ENCODE measurements around the gene TACC2.

Gene TACC2

DNA sequence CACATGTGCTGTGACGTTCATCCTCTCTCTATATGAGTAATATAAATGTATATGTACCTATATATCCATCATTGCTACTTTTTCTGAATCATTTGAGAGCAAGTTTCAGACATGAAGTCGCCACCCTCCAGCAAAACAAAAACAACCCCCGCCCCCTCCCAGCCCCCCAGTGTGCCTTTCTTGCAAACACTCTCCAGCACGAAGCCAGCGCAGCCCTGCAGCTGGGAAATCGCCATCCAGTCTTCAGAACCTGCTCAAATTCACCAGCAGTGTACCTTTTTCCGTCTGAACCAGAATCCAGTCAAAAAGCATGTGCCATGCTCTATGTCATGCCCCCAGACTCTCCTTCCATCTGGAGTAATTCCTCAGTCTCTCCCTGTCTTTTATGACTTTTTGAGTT is 135.8 kb downstream of the TACC2 start:
- 50 to 69% methylated on average over 2 to 5 of the region's 7 CpGs for WGBS, 2 experiments (ENCODE audit: insufficient coverage in 2 of 2)
- H3K4me1 ChIP-seq (ENCODE audit: control insufficient read depth, insufficient read depth, low read length, poor library complexity, severe bottlenecking), result peaks cover 28% of the 10 kb centered on the region
- H3K9me3 ChIP-seq (ENCODE audit: control insufficient read depth, low read length), result no peaks in the 10 kb centered on the region
- H3K36me3 ChIP-seq (ENCODE audit: control insufficient read depth, insufficient read depth, low read length), result no peaks in the 10 kb centered on the region
- no peak overlapping the region for H3K4me3 ChIP-seq (ENCODE audit: extremely low read depth, insufficient read depth, low read length, poor library complexity, severe bottlenecking)
- no peak overlapping the region for H3K27ac ChIP-seq (ENCODE audit: low read depth, low read length, severe bottlenecking)

DNA sequence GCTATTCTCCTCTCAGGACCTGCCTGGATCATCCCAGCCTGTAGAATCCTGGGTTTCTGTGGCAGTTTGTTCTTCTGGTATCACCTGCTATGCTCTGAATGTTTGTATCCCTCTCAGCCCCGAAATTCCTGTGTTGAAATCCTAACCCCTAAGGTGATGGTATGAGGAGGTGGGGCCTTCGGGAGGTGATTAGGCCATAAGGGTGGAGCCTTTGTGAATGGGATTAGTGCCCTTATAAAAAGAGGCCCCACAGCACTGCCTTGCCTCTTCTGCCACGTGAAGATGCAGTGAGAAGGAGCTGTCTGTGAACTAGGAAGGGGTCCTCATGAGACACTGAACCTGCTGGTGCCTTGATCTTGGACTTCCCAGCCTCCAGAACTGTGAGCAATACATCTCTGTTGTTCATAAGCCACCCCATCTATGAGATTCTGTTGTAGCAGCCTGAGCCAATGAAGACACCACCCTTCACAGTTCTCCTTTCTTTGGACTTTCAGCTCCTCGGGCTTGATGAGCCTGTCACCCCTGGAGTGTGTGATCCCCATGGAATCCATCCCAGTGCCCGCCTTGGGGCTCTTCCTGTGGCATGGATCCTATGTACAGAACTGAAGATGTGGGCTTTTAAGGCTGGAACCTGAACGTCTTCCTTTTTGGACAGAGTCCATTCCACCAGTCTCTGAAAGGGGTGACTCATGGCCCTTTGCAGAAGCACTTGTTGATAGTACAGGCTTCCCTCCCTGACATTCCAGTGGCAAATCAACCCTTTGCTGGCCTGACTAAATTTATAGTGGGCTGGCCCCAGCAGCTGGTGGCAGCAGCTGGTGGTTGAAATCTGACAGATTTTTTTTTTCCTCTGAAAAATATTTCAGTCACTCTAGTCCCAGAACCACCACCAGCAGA is 138.0 kb downstream of the TACC2 start:
- no peaks in the 10 kb centered on the region for H3K36me3 ChIP-seq (ENCODE audit: control insufficient read depth, insufficient read depth, low read length)
- peak overlapping the region; percentile 64 for H3K27ac ChIP-seq (ENCODE audit: low read depth, low read length, severe bottlenecking)
- peaks cover 28% of the 10 kb centered on the region for H3K4me1 ChIP-seq (ENCODE audit: control insufficient read depth, insufficient read depth, low read length, poor library complexity, severe bottlenecking)
- 63 to 74% methylated on average over 4 to 5 of the region's 6 CpGs for WGBS, 2 experiments (ENCODE audit: insufficient coverage in 2 of 2)
- no peak overlapping the region for H3K4me3 ChIP-seq (ENCODE audit: extremely low read depth, insufficient read depth, low read length, poor library complexity, severe bottlenecking)
- no peaks in the 10 kb centered on the region for H3K9me3 ChIP-seq (ENCODE audit: control insufficient read depth, low read length)

DNA sequence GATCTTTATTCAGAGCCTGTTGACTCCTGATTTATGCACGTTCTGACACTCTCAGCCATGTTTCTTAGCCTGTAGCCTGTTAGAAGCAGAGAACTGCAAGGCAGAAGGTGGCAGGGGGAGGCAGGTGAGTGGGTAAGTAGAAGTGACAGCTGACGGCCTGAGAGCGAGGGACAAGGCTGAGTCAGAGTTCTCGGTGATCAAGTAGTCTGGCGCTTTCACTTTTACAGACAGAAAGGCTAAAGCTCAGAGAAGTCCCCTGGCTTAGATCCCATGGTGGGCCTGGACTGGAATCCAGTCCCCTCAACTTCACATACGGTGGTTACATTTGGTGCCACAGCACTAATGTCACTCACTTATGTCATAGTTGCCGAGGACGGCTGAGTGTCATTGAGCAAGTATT is 139.0 kb downstream of the TACC2 start:
- WGBS, 2 experiments (ENCODE audit: insufficient coverage in 2 of 2), result 71 to 93% methylated on average over 6 of the region's 8 CpGs
- Histone ChIP-seq H3K36me3 (ENCODE audit: control insufficient read depth, insufficient read depth, low read length) (peaks cover 2% of the 10 kb centered on the region), H3K4me1 (ENCODE audit: control insufficient read depth, insufficient read depth, low read length, poor library complexity, severe bottlenecking) (peaks cover 22% of the 10 kb centered on the region), H3K4me3 (ENCODE audit: extremely low read depth, insufficient read depth, low read length, poor library complexity, severe bottlenecking) (no peak overlapping the region), H3K9me3 (ENCODE audit: control insufficient read depth, low read length) (no peaks in the 10 kb centered on the region), H3K27ac (ENCODE audit: low read depth, low read length, severe bottlenecking) (no peak overlapping the region)

DNA sequence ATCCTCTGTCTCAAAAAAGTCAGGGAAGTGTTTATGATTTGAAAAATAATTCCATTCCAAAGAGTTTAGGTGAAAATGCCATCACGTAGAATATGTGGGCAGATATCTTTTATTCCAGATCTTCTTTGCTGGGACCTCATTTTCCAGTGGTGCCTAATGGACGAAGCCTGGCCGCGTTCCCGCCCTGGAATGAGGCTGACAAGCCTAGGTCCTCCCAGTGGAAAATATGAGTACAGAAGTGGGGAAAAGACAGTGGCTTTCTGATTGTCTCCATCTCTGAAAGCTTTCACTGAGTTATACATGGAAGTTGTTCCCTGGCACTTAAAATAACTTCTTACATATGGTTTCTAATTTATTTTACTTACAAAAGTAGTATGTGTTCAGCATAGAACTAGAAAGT is 139.4 kb downstream of the TACC2 start:
- Histone ChIP-seq H3K4me3 (ENCODE audit: extremely low read depth, insufficient read depth, low read length, poor library complexity, severe bottlenecking) (no peak overlapping the region), H3K4me1 (ENCODE audit: control insufficient read depth, insufficient read depth, low read length, poor library complexity, severe bottlenecking) (peaks cover 22% of the 10 kb centered on the region), H3K36me3 (ENCODE audit: control insufficient read depth, insufficient read depth, low read length) (peaks cover 6% of the 10 kb centered on the region), H3K9me3 (ENCODE audit: control insufficient read depth, low read length) (no peaks in the 10 kb centered on the region), H3K27ac (ENCODE audit: low read depth, low read length, severe bottlenecking) (no peak overlapping the region)
- 100% methylated on average over 1 of the region's 5 CpGs; no CpG with 5 or more reads in 1 of the 2 experiments for WGBS, 2 experiments (ENCODE audit: insufficient coverage in 2 of 2)

DNA sequence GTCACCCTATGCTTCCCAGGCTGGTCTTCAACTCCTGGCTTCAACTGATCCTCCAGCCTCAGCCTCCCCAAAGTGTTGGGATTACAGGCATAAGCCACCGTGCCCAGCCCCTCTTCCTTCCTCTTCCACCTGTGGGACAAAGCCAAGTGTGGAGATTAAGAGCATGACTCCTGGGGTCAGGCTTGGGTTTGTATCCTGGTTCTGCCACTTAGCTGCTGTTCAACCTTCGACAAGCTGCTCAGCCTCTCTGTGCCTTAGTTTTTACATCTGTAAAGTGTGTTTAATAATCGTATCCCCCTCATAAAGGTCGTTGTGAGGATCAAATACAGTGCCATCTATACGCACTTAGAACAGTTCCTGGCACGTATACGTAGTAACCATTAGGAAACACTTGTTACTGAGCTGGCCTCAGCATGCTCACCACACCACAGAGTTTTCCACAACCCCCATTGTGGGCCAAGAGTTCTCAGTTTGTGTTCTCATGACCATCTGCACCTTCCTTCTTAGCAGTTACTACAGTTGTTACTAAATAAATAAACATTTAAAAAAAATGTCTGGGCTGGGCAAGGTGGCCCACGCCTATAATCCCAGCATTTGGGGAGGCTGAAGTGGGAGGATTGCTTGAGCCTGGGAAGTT is 141.6 kb downstream of the TACC2 start:
- 90 to 95% methylated on average over 7 to 8 of the region's 8 CpGs for WGBS, 2 experiments (ENCODE audit: insufficient coverage in 2 of 2)
- peaks cover 22% of the 10 kb centered on the region for H3K4me1 ChIP-seq (ENCODE audit: control insufficient read depth, insufficient read depth, low read length, poor library complexity, severe bottlenecking)
- H3K36me3 ChIP-seq (ENCODE audit: control insufficient read depth, insufficient read depth, low read length), result peaks cover 17% of the 10 kb centered on the region
- no peaks in the 10 kb centered on the region for H3K9me3 ChIP-seq (ENCODE audit: control insufficient read depth, low read length)
- no peak overlapping the region for H3K4me3 ChIP-seq (ENCODE audit: extremely low read depth, insufficient read depth, low read length, poor library complexity, severe bottlenecking)
- H3K27ac ChIP-seq (ENCODE audit: low read depth, low read length, severe bottlenecking), result no peak overlapping the region

DNA sequence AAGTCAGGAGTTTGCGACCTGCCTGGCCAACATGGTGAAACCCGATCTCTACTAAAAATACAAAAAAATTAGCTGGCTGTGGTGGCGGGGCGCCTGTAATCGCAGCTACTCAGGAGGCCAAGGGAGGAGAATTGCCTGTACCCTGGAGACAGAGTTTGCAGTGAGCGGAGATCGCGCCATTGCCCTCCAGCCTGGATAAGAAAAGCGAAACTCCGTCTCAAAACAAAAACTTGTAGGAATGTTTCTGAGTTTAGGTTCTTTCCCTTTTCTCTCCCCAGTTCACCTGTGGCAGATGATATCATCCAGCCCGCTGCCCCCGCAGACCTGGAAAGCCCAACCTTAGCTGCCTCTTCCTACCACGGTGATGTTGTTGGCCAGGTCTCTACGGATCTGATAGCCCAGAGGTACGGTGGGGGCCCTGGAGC is 143.4 kb downstream of the TACC2 start:
- H3K4me3 ChIP-seq (ENCODE audit: extremely low read depth, insufficient read depth, low read length, poor library complexity, severe bottlenecking), result no peak overlapping the region
- no peak overlapping the region for H3K27ac ChIP-seq (ENCODE audit: low read depth, low read length, severe bottlenecking)
- H3K9me3 ChIP-seq (ENCODE audit: control insufficient read depth, low read length), result no peaks in the 10 kb centered on the region
- H3K36me3 ChIP-seq (ENCODE audit: control insufficient read depth, insufficient read depth, low read length), result peaks cover 28% of the 10 kb centered on the region
- H3K4me1 ChIP-seq (ENCODE audit: control insufficient read depth, insufficient read depth, low read length, poor library complexity, severe bottlenecking), result peaks cover 11% of the 10 kb centered on the region
- 86 to 91% methylated on average over 14 to 15 of the region's 15 CpGs for WGBS, 2 experiments (ENCODE audit: insufficient coverage in 2 of 2)

DNA sequence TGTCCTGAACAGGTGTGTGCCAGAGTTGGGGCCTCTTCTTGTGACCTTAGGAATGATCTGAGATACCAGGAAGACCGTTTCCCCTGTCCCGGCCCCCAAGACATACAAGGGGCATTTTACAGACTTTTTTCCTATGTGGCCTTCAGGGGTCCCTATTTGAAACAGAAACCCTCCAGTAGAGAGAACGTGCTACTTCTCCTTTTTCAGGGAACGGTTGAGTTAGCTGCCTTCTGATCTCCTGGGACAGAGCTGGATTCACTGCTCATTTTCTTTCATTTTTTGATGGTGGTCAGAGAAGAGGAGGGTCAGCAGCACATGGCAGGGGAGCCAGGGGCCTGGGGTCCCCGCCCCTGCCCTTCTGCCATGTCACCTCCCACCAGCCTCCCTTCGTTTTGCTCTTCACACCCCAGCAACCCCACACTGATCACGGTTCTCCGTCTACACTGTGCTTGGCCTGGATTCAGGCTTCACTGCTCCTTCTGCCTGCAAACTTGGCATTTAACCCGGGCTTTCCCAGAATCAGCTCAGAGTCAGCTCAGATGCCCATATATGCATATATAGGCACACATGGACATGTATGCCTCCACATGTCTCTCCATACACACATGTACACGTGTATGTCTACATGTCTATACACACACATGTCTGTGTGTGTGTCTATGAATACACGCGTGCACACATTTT is 144.1 kb downstream of the TACC2 start:
- WGBS, 2 experiments (ENCODE audit: insufficient coverage in 2 of 2), result 95 to 96% methylated on average over 9 to 11 of the region's 12 CpGs
- Histone ChIP-seq H3K4me1 (ENCODE audit: control insufficient read depth, insufficient read depth, low read length, poor library complexity, severe bottlenecking) (peaks cover 4% of the 10 kb centered on the region), H3K9me3 (ENCODE audit: control insufficient read depth, low read length) (no peaks in the 10 kb centered on the region), H3K36me3 (ENCODE audit: control insufficient read depth, insufficient read depth, low read length) (peaks cover 32% of the 10 kb centered on the region), H3K4me3 (ENCODE audit: extremely low read depth, insufficient read depth, low read length, poor library complexity, severe bottlenecking) (no peak overlapping the region), H3K27ac (ENCODE audit: low read depth, low read length, severe bottlenecking) (no peak overlapping the region)

DNA sequence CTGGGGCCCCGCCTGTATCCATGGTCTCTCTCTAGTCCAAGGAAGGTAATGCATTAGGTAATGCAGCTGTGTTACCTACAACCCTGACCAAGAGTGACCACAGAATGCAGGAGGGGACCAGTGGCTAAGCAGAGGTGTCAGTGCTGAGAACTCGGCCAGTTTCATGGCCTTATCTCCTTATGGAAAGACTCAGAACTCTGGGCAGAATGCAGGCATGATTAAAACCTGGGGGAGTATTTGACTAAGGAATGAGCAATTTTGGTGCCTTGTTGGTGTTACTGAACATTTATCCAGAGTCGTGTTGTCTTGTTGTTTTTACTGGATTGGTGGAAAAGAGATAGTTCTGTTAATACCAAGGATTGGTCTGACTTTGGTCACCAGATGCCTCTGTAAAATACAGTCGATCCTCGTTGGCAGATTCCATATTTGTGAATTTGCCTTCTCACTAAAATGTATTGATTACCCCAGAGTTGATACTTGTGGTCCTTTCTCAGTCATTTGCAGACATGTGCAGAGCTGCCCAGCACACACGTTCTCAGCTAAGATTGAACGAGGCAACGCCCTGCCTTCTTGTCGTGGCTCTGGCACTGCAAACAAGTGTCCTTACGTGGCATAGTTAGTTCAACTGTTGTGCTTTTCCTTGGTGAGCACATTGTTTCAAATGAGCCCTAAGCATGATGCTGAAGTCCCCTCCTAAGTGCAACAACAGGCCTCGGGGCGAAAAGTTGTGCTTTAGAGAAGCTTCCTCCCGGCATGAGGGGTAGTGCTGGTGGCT is 146.5 kb downstream of the TACC2 start:
- no peak overlapping the region for H3K27ac ChIP-seq (ENCODE audit: low read depth, low read length, severe bottlenecking)
- peaks cover 32% of the 10 kb centered on the region for H3K36me3 ChIP-seq (ENCODE audit: control insufficient read depth, insufficient read depth, low read length)
- peaks cover under 1% of the 10 kb centered on the region for H3K4me1 ChIP-seq (ENCODE audit: control insufficient read depth, insufficient read depth, low read length, poor library complexity, severe bottlenecking)
- no peaks in the 10 kb centered on the region for H3K9me3 ChIP-seq (ENCODE audit: control insufficient read depth, low read length)
- WGBS, 2 experiments (ENCODE audit: insufficient coverage in 2 of 2), result 91 to 93% methylated on average over 10 to 11 of the region's 13 CpGs
- no peak overlapping the region for H3K4me3 ChIP-seq (ENCODE audit: extremely low read depth, insufficient read depth, low read length, poor library complexity, severe bottlenecking)

DNA sequence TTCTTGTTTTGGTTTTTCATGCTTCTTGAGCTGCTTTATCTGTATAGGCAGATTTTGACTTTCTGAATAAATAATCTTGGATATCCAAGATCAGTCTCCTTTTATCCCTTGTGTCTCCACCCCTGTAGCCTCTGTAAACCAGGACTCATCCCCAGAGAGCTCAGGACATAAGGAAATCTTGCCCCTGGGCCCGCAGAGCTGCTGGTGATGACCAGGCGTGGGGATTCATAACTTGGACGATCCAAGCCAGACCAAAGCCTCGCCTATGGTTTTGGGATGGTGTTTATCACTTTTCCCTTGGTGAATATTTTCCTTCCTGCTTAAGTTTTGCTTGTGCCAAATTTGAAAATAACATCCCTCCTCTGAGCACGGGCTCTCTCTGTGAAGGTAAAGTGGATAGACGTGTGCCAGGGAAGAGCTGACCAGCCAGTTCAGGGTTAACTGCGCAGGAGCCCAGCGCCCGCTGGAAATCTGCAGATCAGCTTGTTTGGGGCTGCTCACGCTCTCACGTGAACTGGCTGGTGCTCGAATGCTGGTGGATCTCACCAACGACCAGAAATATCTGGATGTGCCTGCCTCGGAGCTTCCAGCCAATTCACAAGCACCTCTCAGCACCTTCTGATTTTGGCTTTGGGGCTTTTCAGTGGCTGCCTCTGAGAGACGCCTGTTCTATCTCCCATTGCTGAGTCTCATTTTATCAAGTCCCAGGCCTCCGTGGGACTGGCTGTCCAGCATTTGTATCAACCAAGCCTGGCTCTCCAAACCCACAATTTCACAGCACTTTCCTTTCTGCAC is 150.1 kb downstream of the TACC2 start:
- no peak overlapping the region for H3K4me3 ChIP-seq (ENCODE audit: extremely low read depth, insufficient read depth, low read length, poor library complexity, severe bottlenecking)
- peaks cover 29% of the 10 kb centered on the region for H3K36me3 ChIP-seq (ENCODE audit: control insufficient read depth, insufficient read depth, low read length)
- peaks cover 18% of the 10 kb centered on the region for H3K4me1 ChIP-seq (ENCODE audit: control insufficient read depth, insufficient read depth, low read length, poor library complexity, severe bottlenecking)
- peak overlapping the region; percentile 6 for H3K27ac ChIP-seq (ENCODE audit: low read depth, low read length, severe bottlenecking)
- 87 to 90% methylated on average over 12 to 15 of the region's 16 CpGs for WGBS, 2 experiments (ENCODE audit: insufficient coverage in 2 of 2)
- H3K9me3 ChIP-seq (ENCODE audit: control insufficient read depth, low read length), result no peaks in the 10 kb centered on the region

Measured in mesodermal cell (in vitro differentiated cells).